AG09309 (cell line): ENCODE data around the gene GRIK1.

ENCODE experiments used
- DNase-seq: peaks from one replicate; pipeline ENCODE4 v3.0.0-alpha.2; 2010; ENCODE audit warnings: low read depth
- H3K4me3 ChIP-seq: 2 replicates; pipeline ENCODE4 v1.5.1; 2011; ENCODE audit warnings: mild to moderate bottlenecking, low read depth, low read length, moderate library complexity; ENCODE audit not compliant: control insufficient read depth
- TF ChIP-seq, protein P1 (sequence below): IDR thresholded peaks from 2 replicates; pipeline ENCODE4 v1.5.1; 2011; ENCODE audit warnings: mild to moderate bottlenecking, low read depth, low read length, inconsistent platforms; ENCODE audit not compliant: insufficient read depth, control insufficient read depth; ENCODE audit errors: missing control alignments

Gene GRIK1

DNA sequence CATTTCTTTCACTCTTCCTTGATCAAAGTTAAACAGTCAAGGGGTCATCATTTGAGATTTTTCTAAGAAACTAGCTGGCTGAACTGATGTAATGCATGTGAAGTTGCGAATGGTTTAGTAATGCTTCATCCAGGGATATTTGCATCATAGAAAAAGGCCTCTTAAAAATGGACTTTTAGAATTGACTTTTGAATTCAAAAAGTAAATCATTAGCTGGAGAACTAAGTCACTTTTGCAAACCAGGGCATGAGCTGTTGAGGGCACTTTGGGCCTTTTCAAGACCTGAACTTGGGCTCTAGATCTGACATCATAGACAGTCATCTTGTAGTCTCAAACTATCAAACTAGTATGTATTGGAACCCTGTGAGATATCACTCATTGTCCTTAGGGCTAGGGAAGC is 85.0 kb downstream of the GRIK1 start:
- H3K4me3 ChIP-seq, result no peak overlapping the region
- TF ChIP-seq, protein P1, sequence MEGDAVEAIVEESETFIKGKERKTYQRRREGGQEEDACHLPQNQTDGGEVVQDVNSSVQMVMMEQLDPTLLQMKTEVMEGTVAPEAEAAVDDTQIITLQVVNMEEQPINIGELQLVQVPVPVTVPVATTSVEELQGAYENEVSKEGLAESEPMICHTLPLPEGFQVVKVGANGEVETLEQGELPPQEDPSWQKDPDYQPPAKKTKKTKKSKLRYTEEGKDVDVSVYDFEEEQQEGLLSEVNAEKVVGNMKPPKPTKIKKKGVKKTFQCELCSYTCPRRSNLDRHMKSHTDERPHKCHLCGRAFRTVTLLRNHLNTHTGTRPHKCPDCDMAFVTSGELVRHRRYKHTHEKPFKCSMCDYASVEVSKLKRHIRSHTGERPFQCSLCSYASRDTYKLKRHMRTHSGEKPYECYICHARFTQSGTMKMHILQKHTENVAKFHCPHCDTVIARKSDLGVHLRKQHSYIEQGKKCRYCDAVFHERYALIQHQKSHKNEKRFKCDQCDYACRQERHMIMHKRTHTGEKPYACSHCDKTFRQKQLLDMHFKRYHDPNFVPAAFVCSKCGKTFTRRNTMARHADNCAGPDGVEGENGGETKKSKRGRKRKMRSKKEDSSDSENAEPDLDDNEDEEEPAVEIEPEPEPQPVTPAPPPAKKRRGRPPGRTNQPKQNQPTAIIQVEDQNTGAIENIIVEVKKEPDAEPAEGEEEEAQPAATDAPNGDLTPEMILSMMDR, result no peak

DNA sequence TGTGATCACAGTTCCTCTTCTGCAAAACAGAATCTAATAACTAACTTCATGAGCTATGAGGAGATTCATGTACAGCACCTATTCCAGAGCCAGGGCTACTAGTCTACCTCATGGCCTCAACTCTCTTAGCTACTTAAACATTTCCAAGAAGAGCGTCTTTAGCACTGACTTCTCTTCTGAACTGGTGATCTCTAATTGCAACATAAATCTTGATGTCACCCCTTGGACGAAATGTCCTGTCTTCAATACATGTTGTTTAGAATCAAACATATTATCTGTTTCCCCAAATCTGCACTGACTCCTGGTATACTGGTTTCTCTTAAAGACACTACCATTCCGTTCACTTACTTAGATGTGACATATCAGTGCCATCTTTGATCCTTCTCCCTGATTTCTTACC is 88.2 kb downstream of the GRIK1 start:
- H3K4me3 ChIP-seq, result no peak overlapping the region
- TF ChIP-seq, protein P1, result no peak
- DNase-seq, result no peak

More for the DNA sequence above, 85.0 kb downstream of the GRIK1 start:
- no peak for DNase-seq

DNA sequence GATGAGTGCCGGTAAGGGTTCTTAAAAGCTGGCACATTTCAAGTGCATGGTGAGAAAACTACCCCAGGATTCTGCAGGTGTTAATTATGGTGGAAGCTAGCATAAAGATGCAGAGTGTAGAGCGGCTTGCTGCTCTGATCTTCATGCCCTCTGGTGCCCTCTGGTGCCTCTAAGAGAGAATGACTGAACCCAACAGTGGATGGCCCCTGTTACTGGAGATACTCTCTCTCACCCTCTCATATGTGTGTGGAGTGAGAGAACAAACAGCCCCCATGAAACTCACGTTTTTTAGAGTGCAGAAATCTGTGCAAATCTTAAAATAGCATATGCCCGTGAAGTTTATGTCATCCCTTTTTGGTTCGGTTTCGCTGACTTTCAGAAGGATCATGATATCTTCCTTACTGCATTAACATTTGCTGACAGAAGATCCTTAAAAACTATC is 90.0 kb downstream of the GRIK1 start:
- TF ChIP-seq, protein P1, result peak; percentile 86
- DNase-seq, result peak; percentile 17
- no peak overlapping the region for H3K4me3 ChIP-seq

DNA sequence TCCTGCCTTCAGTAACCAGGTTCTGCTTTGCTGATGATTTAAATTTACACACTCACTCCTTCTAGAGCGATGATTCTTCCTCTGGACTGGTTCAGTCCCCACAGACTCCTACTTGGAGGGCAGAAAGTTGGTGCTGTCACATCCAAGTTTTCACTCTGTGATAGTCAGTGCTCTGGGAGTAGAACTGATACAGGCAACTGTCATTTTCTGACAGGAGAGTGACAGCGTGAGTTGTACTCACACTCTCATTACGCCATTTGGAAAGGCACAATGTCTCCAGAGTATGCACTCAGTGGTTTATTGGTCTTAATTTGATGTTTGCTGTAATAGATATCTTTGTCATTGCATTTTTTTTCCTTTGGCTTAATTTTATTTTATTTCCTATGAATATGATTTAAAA is 96.0 kb downstream of the GRIK1 start:
- H3K4me3 ChIP-seq, result no peak overlapping the region
- DNase-seq, result no peak
- TF ChIP-seq, protein P1, result no peak

DNA sequence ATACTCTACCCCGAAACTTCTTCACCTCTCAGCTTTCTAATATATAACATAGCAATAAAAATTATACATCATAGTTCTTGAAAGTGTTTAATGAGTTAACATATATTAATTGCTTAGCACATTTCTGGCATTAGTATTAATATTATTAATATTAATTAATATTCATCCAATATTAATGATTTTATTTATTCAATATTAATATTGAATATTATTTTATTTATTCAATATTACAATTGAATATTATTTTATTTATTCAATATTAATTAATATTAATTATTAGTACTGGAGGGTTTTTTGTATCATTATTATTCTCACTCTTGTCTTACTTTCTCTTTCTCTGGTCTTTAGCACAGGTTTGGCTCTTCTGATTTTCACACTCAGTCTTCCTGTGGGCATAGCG is 105.2 kb downstream of the GRIK1 start:
- TF ChIP-seq, protein P1, result no peak
- H3K4me3 ChIP-seq, result no peak overlapping the region
- DNase-seq, result no peak

DNA sequence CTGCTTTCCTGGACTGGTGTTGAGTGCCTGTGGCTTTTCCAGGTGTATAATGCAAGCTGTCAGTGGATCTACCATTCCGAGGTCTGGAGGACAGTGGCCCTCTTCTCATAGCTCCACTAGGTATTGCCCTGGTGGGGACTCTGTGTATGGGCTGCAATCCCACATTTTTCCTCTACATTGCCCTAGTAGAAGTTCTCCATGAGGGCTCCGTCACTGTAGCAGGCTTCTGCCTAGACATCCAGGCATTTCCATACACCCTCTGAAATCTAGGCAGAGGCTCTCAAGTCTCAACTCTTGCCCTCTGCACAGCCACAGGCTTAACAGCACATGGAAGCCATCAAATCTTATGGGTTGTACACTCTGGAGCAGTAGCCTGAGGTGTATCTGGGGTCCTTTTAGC is 107.6 kb downstream of the GRIK1 start:
- DNase-seq, result no peak
- H3K4me3 ChIP-seq, result no peak overlapping the region
- TF ChIP-seq, protein P1, result no peak
